Parathyroid adenoma (tissue), 2 donors: ENCODE measurements around the gene KATNBL1.
A peak's percentile ranks its signal among the peaks of the same experiment; 100 is the strongest.

Source experiments
- H2AFZ ChIP-seq: fragments of 300-600 bp; sonication (generic); one replicate; pipeline ENCODE4 v1.7.0; 2017; ENCODE audit warnings: antibody characterized with exemption, mild to moderate bottlenecking
- H3K27ac ChIP-seq: fragments of 300-600 bp; sonication (generic); one replicate; pipeline ENCODE4 v1.7.0; 2017
- H3K27me3 ChIP-seq: fragments of 300-600 bp; sonication (generic); one replicate; pipeline ENCODE4 v1.7.0; 2017; ENCODE audit warnings: low read length; ENCODE audit not compliant: control insufficient read depth, insufficient read depth
- H3K36me3 ChIP-seq: fragments of 300-600 bp; sonication (generic); one replicate; pipeline ENCODE4 v1.7.0; 2017; ENCODE audit warnings: low read length; ENCODE audit not compliant: control insufficient read depth, insufficient read depth
- H3K4me1 ChIP-seq: fragments of 300-600 bp; sonication (generic); one replicate; pipeline ENCODE4 v1.7.0; 2017; ENCODE audit warnings: control low read depth
- H3K4me2 ChIP-seq: fragments of 300-600 bp; sonication (generic); one replicate; pipeline ENCODE4 v1.7.0; 2017; ENCODE audit warnings: low read length
- H3K4me3 ChIP-seq: fragments of 300-600 bp; sonication (generic); one replicate; pipeline ENCODE4 v1.7.0; 2017; ENCODE audit warnings: low read depth, low read length
- H3K79me2 ChIP-seq: fragments of 300-600 bp; sonication (generic); one replicate; pipeline ENCODE4 v1.7.0; 2017; ENCODE audit warnings: control low read depth
- H3K9ac ChIP-seq: fragments of 300-600 bp; sonication (generic); one replicate; pipeline ENCODE4 v1.7.0; 2017; ENCODE audit warnings: mild to moderate bottlenecking
- H3K9me3 ChIP-seq: fragments of 300-600 bp; sonication (generic); one replicate; pipeline ENCODE4 v1.7.0; 2017; ENCODE audit warnings: low read length; ENCODE audit not compliant: control insufficient read depth
- TF ChIP-seq, protein P1 (sequence below): fragments of 300-600 bp; sonication (generic); IDR thresholded peaks from one replicate; pipeline ENCODE4 v1.7.0; 2017; ENCODE audit warnings: antibody characterized with exemption, mild to moderate bottlenecking
- donor health status: primary hyperparathyroidism.

KATNBL1 gene

GRCh38 chr15:34102175-34102925 is 107.5 kb downstream of the KATNBL1 start:
- no peak overlapping the region for H3K9ac ChIP-seq
- peak overlapping the region; percentile 82 for H3K27ac ChIP-seq
- peak overlapping the region; percentile 72 for H3K4me2 ChIP-seq
- no peaks in the 10 kb centered on the region for H3K36me3 ChIP-seq
- no peaks in the 10 kb centered on the region for H3K27me3 ChIP-seq
- TF ChIP-seq, protein P1, sequence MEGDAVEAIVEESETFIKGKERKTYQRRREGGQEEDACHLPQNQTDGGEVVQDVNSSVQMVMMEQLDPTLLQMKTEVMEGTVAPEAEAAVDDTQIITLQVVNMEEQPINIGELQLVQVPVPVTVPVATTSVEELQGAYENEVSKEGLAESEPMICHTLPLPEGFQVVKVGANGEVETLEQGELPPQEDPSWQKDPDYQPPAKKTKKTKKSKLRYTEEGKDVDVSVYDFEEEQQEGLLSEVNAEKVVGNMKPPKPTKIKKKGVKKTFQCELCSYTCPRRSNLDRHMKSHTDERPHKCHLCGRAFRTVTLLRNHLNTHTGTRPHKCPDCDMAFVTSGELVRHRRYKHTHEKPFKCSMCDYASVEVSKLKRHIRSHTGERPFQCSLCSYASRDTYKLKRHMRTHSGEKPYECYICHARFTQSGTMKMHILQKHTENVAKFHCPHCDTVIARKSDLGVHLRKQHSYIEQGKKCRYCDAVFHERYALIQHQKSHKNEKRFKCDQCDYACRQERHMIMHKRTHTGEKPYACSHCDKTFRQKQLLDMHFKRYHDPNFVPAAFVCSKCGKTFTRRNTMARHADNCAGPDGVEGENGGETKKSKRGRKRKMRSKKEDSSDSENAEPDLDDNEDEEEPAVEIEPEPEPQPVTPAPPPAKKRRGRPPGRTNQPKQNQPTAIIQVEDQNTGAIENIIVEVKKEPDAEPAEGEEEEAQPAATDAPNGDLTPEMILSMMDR, result no peak
- H3K9me3 ChIP-seq, result no peaks in the 10 kb centered on the region
- H3K79me2 ChIP-seq, result peaks cover 12% of the 10 kb centered on the region
- H2AFZ ChIP-seq, result peak overlapping the region; percentile 89
- peaks cover 4% of the 10 kb centered on the region for H3K4me1 ChIP-seq
- H3K4me3 ChIP-seq, result peak overlapping the region; percentile 84

- H3K9ac ChIP-seq, result peak within 1 kb of the TSS; percentile 37
- TF ChIP-seq, protein P1, result no peak
- no peaks in the 10 kb centered on the region for H3K27me3 ChIP-seq
- peaks cover 4% of the 10 kb centered on the region for H3K4me1 ChIP-seq
- H3K4me3 ChIP-seq, result peak within 1 kb of the TSS; percentile 84
- H3K4me2 ChIP-seq, result peak within 1 kb of the TSS; percentile 87
- H2AFZ ChIP-seq, result peak within 1 kb of the TSS; percentile 89
- peaks cover 12% of the 10 kb centered on the region for H3K79me2 ChIP-seq
- no peaks in the 10 kb centered on the region for H3K9me3 ChIP-seq
- H3K27ac ChIP-seq, result peak within 1 kb of the TSS; percentile 82
- H3K36me3 ChIP-seq, result no peaks in the 10 kb centered on the region
Measured at GRCh38 chr15:34101366-34102174, 108.3 kb downstream of the KATNBL1 start, which contains the start of the genes EMC7 and PGBD4. Gene EMC7, minus strand, starts transcription at chr15:34101862. Its CDS starts 23 bp downstream, at chr15:34101839. Gene PGBD4, plus strand, starts transcription at chr15:34102083. Its CDS starts 449 bp downstream, at chr15:34102532.

- Histone ChIP-seq H3K4me1 (peaks cover 4% of the 10 kb centered on the region), H3K27ac (no peak overlapping the region), H3K4me2 (no peak overlapping the region), H3K36me3 (no peaks in the 10 kb centered on the region), H2AFZ (no peak overlapping the region), H3K4me3 (no peak overlapping the region), H3K79me2 (peaks cover 12% of the 10 kb centered on the region), H3K9me3 (no peaks in the 10 kb centered on the region), H3K9ac (no peak overlapping the region), H3K27me3 (no peaks in the 10 kb centered on the region)
- TF ChIP-seq, protein P1, result no peak
Measured at GRCh38 chr15:34099914-34100313, 110.0 kb downstream of the KATNBL1 start.
